ENCODE data around the gene NRTN.

NRTN gene

DNA sequence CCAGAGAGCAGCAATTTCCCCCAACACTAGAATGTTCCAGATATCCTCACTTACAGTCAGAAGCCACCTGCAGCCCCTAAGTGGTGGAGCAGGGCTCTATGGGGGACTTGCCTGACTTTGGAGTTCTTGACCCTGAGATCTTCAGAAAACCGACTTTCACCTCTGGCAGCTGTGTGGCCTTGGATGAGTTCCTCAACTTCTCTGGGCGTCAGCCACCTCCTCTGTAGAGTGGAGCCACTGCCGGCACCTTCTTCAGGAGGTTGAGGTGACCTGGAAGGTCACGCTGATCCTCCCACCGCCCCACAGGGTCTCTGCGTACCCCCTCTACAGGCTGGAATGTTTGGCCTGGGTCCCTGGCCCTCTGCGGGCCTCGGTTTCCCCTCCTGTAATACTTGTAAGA, 72.6 kb downstream of the NRTN start:
- H2BK120ac ChIP-seq (ENCODE audit: insufficient read depth, low read length, poor library complexity) = no peak overlapping the region
- peaks cover 0 to 5% of the 10 kb centered on the region in 2 experiments for H3K4me1 ChIP-seq (ENCODE audit: control insufficient read depth in 1 of 2, insufficient read depth in 2 of 2, low read length in 2 of 2)
- no peak overlapping the region for H3K14ac ChIP-seq (ENCODE audit: low read length)
- no peak overlapping the region for H4K12ac ChIP-seq (ENCODE audit: low read depth, low read length)
- no peaks in the 10 kb centered on the region for H3K27me3 ChIP-seq (ENCODE audit: insufficient read depth, low read length)
- H2BK12ac ChIP-seq (ENCODE audit: low read length) = no peak overlapping the region
- no peak overlapping the region for H4K8ac ChIP-seq (ENCODE audit: low read depth, low read length)
- no peaks in the 10 kb centered on the region for H3K79me2 ChIP-seq (ENCODE audit: control insufficient read depth, insufficient read depth, low read length, poor library complexity)
- H4K91ac ChIP-seq (ENCODE audit: low read depth, low read length) = no peak overlapping the region
- no peaks in the 10 kb centered on the region for H3K9me3 ChIP-seq (ENCODE audit: insufficient read depth, low read depth, low read length)
- H2BK5ac ChIP-seq (ENCODE audit: low read depth, low read length, poor library complexity) = no peak overlapping the region
- H2AK5ac ChIP-seq (ENCODE audit: low read length) = no peak overlapping the region
- H3K4me3 ChIP-seq (ENCODE audit: low read depth, low read length) = no peak overlapping the region
- no peaks in the 10 kb centered on the region for H3K79me1 ChIP-seq (ENCODE audit: low read length)
- no peak overlapping the region for H3K18ac ChIP-seq (ENCODE audit: low read length)
- H3K23ac ChIP-seq (ENCODE audit: low read length) = no peak overlapping the region
- DNase-seq = no peak
- WGBS (ENCODE audit: extremely low coverage, insufficient coverage, insufficient read length) = no CpG with 5 or more reads among the region's 8 CpGs
- H3K4ac ChIP-seq (ENCODE audit: low read depth, low read length) = no peak overlapping the region
- H3K27ac ChIP-seq (ENCODE audit: low read depth, low read length) = no peak overlapping the region
- H3K9ac ChIP-seq (ENCODE audit: low read length) = no peak overlapping the region
- no peak overlapping the region for H3K4me2 ChIP-seq (ENCODE audit: low read length)
- H2AFZ ChIP-seq (ENCODE audit: insufficient read depth, low read length, poor library complexity) = no peak overlapping the region
- no peaks in the 10 kb centered on the region for H3K36me3 ChIP-seq (ENCODE audit: control insufficient read depth in 1 of 2, insufficient read depth in 2 of 2, low read length in 2 of 2)

DNA sequence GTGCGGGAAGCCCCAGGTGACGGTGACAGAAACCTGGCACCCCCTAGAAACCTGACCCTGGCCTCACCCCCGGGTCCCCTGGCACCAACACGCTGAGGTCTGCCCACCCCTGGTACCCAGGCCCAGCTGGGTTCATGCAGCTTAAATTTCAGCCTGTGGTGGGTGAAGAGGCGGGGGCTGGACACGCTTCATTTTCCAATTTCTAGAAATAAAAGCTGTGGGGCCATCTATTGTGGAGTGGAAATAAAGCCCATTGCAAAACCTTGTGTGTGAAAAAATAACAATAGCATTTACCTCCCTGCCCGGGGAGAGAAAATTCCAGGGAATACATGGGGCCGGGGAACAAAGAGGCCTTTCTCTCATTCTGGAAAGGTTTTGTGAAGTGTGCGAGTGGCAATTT, 73.0 kb downstream of the NRTN start:
- Histone ChIP-seq H4K91ac (ENCODE audit: low read depth, low read length) (no peak overlapping the region), H3K27me3 (ENCODE audit: insufficient read depth, low read length) (no peaks in the 10 kb centered on the region), H2BK120ac (ENCODE audit: insufficient read depth, low read length, poor library complexity) (no peak overlapping the region), H2BK12ac (ENCODE audit: low read length) (no peak overlapping the region), H4K12ac (ENCODE audit: low read depth, low read length) (no peak overlapping the region), H2AFZ (ENCODE audit: insufficient read depth, low read length, poor library complexity) (no peak overlapping the region), H3K23ac (ENCODE audit: low read length) (no peak overlapping the region), H2BK5ac (ENCODE audit: low read depth, low read length, poor library complexity) (no peak overlapping the region), H3K79me2 (ENCODE audit: control insufficient read depth, insufficient read depth, low read length, poor library complexity) (no peaks in the 10 kb centered on the region), H3K14ac (ENCODE audit: low read length) (no peak overlapping the region), H3K4ac (ENCODE audit: low read depth, low read length) (no peak overlapping the region), H3K79me1 (ENCODE audit: low read length) (no peaks in the 10 kb centered on the region), H3K36me3 (ENCODE audit: control insufficient read depth in 1 of 2, insufficient read depth in 2 of 2, low read length in 2 of 2) (no peaks in the 10 kb centered on the region), H3K4me1 (ENCODE audit: control insufficient read depth in 1 of 2, insufficient read depth in 2 of 2, low read length in 2 of 2) (peaks cover 0 to 5% of the 10 kb centered on the region in 2 experiments), H3K4me2 (ENCODE audit: low read length) (no peak overlapping the region), H2AK5ac (ENCODE audit: low read length) (no peak overlapping the region), H4K8ac (ENCODE audit: low read depth, low read length) (no peak overlapping the region), H3K4me3 (ENCODE audit: low read depth, low read length) (no peak overlapping the region), H3K9ac (ENCODE audit: low read length) (no peak overlapping the region), H3K9me3 (ENCODE audit: insufficient read depth, low read depth, low read length) (no peaks in the 10 kb centered on the region), H3K18ac (ENCODE audit: low read length) (no peak overlapping the region), H3K27ac (ENCODE audit: low read depth, low read length) (no peak overlapping the region)
- no CpG with 5 or more reads among the region's 9 CpGs for WGBS (ENCODE audit: extremely low coverage, insufficient coverage, insufficient read length)
- no peak for DNase-seq
